HL-60 (cell line): Measurements from ENCODE around the gene HMGCS2.
"Not testable (repeated sequence)": the region's sequence is repeated elsewhere in the genome, so short reads cannot be mapped to it uniquely, and the experiment has no call there.

Experiments used
- DNase-seq, 2 experiments: peaks; one replicate each; pipeline ENCODE4 v3.0.0-alpha.2; 2010 to 2020; ENCODE audit warnings: low read depth in 1 of 2, low spot score in 1 of 2
- H3K27ac ChIP-seq: fragments of 250-450 bp; sonication (Bioruptor Pico); replicated peaks from 2 replicates; pipeline ENCODE4 v1.5.1; 2020; ENCODE audit warnings: mild to moderate bottlenecking, moderate library complexity
- H3K27me3 ChIP-seq: fragments of 250-450 bp; sonication (Bioruptor Pico); 2 replicates; pipeline ENCODE4 v1.5.1; 2021; ENCODE audit warnings: mild to moderate bottlenecking, moderate library complexity; ENCODE audit not compliant: insufficient read depth, poor library complexity, severe bottlenecking
- H3K4me3 ChIP-seq: replicated peaks from 2 replicates; pipeline ENCODE4 v1.5.1; 2011; ENCODE audit warnings: mild to moderate bottlenecking, control low read depth, low read length; ENCODE audit not compliant: insufficient read depth
- CTCF ChIP-seq: IDR thresholded peaks from one replicate; pipeline ENCODE4 v1.5.1; 2011; ENCODE audit warnings: low read length, control low read depth, inconsistent platforms; ENCODE audit not compliant: insufficient read depth
- GABPA ChIP-seq: IDR thresholded peaks from 2 replicates; pipeline ENCODE4 v1.6.1; 2012; ENCODE audit warnings: low read depth
- POLR2AphosphoS5 ChIP-seq: IDR thresholded peaks from 2 replicates; pipeline ENCODE4 v1.6.1; 2012; ENCODE audit warnings: low read depth
- REST ChIP-seq: IDR thresholded peaks from 2 replicates; pipeline ENCODE4 v1.6.1; 2012; ENCODE audit warnings: low read depth; ENCODE audit not compliant: insufficient replicate concordance
- SPI1 ChIP-seq: IDR thresholded peaks from 2 replicates; pipeline ENCODE4 v1.6.1; 2012; ENCODE audit warnings: low read depth, mild to moderate bottlenecking, borderline replicate concordance

HMGCS2 gene

GRCh38 chr1:119712342-119713038 is 56.2 kb downstream of the HMGCS2 start:
- DNase-seq, result peak; percentile 39 to 81
- Histone ChIP-seq H3K27ac (peak overlapping the region; percentile 72), H3K27me3 (no peaks in the 10 kb centered on the region)

GRCh38 chr1:119711804-119712341 is 56.8 kb downstream of the HMGCS2 start, which contains the start of gene PHGDH:
TSS of gene PHGDH (plus strand) at chr1:119711934. CDS start at chr1:119712023, 89 bp downstream.
- peak; percentile 64 to 85 for DNase-seq
- peak within 1 kb of the TSS; percentile 82 for H3K4me3 ChIP-seq
- H3K27ac ChIP-seq, result peak within 1 kb of the TSS; percentile 72
- no peaks in the 10 kb centered on the region for H3K27me3 ChIP-seq
- TF ChIP-seq POLR2AphosphoS5 (peak; percentile 84), REST (no peak), SPI1 (no peak)

More at GRCh38 chr1:119712342-119713038, 56.2 kb downstream of the HMGCS2 start:
- H3K4me3 ChIP-seq, result peak overlapping the region; percentile 82
- TF ChIP-seq REST, result no peak
- no peak for TF ChIP-seq GABPA
- TF ChIP-seq POLR2AphosphoS5, result no peak
- no peak for TF ChIP-seq SPI1
- TF ChIP-seq CTCF, result no peak

GRCh38 chr1:119711356-119711803 is 57.3 kb downstream of the HMGCS2 start:
- peak overlapping the region; percentile 82 for H3K4me3 ChIP-seq
- not testable (repeated sequence) for DNase-seq, H3K27ac ChIP-seq, H3K27me3 ChIP-seq

GRCh38 chr1:119706599-119706998 is 62.1 kb downstream of the HMGCS2 start:
- not testable (repeated sequence) for H3K27ac ChIP-seq

GRCh38 chr1:119703666-119704450 is 64.8 kb downstream of the HMGCS2 start:
- H3K27ac ChIP-seq, result no peak overlapping the region
- H3K27me3 ChIP-seq, result no peaks in the 10 kb centered on the region
- no peak for DNase-seq
- no peak overlapping the region for H3K4me3 ChIP-seq
- TF ChIP-seq POLR2AphosphoS5, result no peak
- TF ChIP-seq GABPA, result no peak
- TF ChIP-seq CTCF, result no peak
- no peak for TF ChIP-seq SPI1
- no peak for TF ChIP-seq REST

More at GRCh38 chr1:119706599-119706998, 62.1 kb downstream of the HMGCS2 start:
- H3K4me3 ChIP-seq, H3K27me3 ChIP-seq, DNase-seq: not testable (repeated sequence)
